ENCODE data around the gene GFRA1. TPM values are rescaled to one million over a fixed set of nuclear protein-coding genes. Genes with fewer than 3 reads are reported as not detected.

Gene GFRA1, protein sequence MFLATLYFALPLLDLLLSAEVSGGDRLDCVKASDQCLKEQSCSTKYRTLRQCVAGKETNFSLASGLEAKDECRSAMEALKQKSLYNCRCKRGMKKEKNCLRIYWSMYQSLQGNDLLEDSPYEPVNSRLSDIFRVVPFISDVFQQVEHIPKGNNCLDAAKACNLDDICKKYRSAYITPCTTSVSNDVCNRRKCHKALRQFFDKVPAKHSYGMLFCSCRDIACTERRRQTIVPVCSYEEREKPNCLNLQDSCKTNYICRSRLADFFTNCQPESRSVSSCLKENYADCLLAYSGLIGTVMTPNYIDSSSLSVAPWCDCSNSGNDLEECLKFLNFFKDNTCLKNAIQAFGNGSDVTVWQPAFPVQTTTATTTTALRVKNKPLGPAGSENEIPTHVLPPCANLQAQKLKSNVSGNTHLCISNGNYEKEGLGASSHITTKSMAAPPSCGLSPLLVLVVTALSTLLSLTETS
- 9.5 to 10.8 TPM (median 10.2 TPM) in 5 replicates for total RNA-seq (2022; extraction: Qiagen RNA extraction)

GRCh38 chr10:116272440-116273283, at the start of gene GFRA1:
Gene GFRA1 (minus strand): TSS chr10:116273206. CDS start chr10:116272029, 1,177 bp downstream.

Other genes with a start within 250 kb of the GFRA1 start
- not detected in 5 replicates for gene CCDC172, start 51.2 kb upstream of the GFRA1 start, total RNA-seq (2022; extraction: Qiagen RNA extraction)
- gene PNLIPRP3, start 154.6 kb upstream of the GFRA1 start, total RNA-seq (2022; extraction: Qiagen RNA extraction): 0.03 TPM in 1 of 5 replicates, not detected in the others